ENCODE results near the gene CCDC117.

GRCh38 chr22:28815729-28816128 is 43.2 kb downstream of the CCDC117 start:
- TF ChIP-seq GABPA (IDR thresholded peaks at IDR 0.05; ENCODE audit: low read depth) (no peak), GATA2 (CRISPR knock-in tag; IDR thresholded peaks at IDR 0.05) (no peak), CTCF (IDR thresholded peaks at IDR 0.05) (no peak), MXI1 (IDR thresholded peaks at IDR 0.05; ENCODE audit: low read depth, low read length) (no peak), FOXM1 (IDR thresholded peaks at IDR 0.05; ENCODE audit: low read depth) (no peak)
